Peyer's patch (tissue), 4 donors: ENCODE measurements around the gene NPHS1.

Source experiments
- CTCF ChIP-seq, 6 experiments: fragments of 450-650 bp in 4 of 6; fragments of 200-600 bp in 2 of 6; sonication (generic) in 1 of 6; IDR thresholded peaks; one replicate each; pipeline ENCODE4 v1.5.1; 2017 to 2019; ENCODE audit warnings: antibody characterized with exemption in 6 of 6, mild to moderate bottlenecking in 3 of 6, moderate library complexity in 1 of 6
- POLR2A ChIP-seq, 2 donors: fragments of 450-650 bp; IDR thresholded peaks; one replicate each; pipeline ENCODE4 v1.5.1; 2017; ENCODE audit warnings: antibody characterized with exemption in 2 of 2, mild to moderate bottlenecking in 2 of 2, moderate library complexity in 2 of 2

GRCh38 chr19:35818445-35818844, 33.9 kb downstream of the NPHS1 start:
- TF ChIP-seq POLR2A (IDR thresholded peaks at IDR 0.05), result no peak
- no peak for TF ChIP-seq CTCF (IDR thresholded peaks at IDR 0.05)
